GM12878 (cell line): Measurements from ENCODE around the gene TUBB. TPM values are rescaled to one million over a fixed set of nuclear protein-coding genes. Genes with fewer than 3 reads are reported as not detected.

ENCODE experiments used
- ATAC-seq: fragments of 200-7000 bp; cut with Tn5 transposase; 3 replicates; pipeline ENCODE4 v1.9.1; 2020; ENCODE audit warnings: mild to moderate bottlenecking, moderate library complexity
- BruUV-seq: library from RNA; stranded (reverse); fragments of 400-500 nt; replicated peaks from 2 replicates; lab custom pipeline; 2021; lab: Mats Ljungman, UMichigan
- CTCF ChIA-PET: fragments of 300-600 bp; sonication (Branson Sonifier 250); formaldehyde crosslinking; extraction: SDS; loops from one replicate; lab custom pipeline; 2021; ENCODE audit warnings: inconsistent platforms; lab: Yijun Ruan, JAX
- POLR2A ChIA-PET: fragments of 350-600 bp; formaldehyde crosslinking; extraction: SDS; loops from one replicate; lab custom pipeline; 2021; ENCODE audit warnings: inconsistent platforms; lab: Charles Lee
- RAD21 ChIA-PET: fragments of 300-600 bp; sonication (Branson Sonifier 250); formaldehyde crosslinking; loops from one replicate; lab custom pipeline; 2023; ENCODE audit warnings: antibody characterized with exemption; ENCODE audit not compliant: unreplicated experiment; lab: Charles Lee
- SMC1A ChIA-PET: fragments of 300-600 bp; sonication (Branson Sonifier 250); formaldehyde crosslinking; loops from one replicate; lab custom pipeline; 2023; ENCODE audit not compliant: unreplicated experiment, uncharacterized antibody; lab: Charles Lee
- DNase-seq: peaks from one replicate; pipeline ENCODE4 v3.0.0-alpha.2; 2011; ENCODE audit warnings: low read depth, low spot score
- FAIRE-seq: peaks from 3 replicates; lab custom pipeline; 2011; peaks lifted over from hg19 to GRCh38; lab: Jason Lieb, UNC
- H2AFZ ChIP-seq: 2 replicates; pipeline ENCODE4 v1.6.0; 2011; ENCODE audit warnings: low read depth, low read length, control low read depth; ENCODE audit not compliant: control insufficient read depth
- H3K27ac ChIP-seq: 2 replicates; pipeline ENCODE4 v1.5.1; 2011; ENCODE audit warnings: control low read depth; ENCODE audit not compliant: control insufficient read depth, insufficient read depth
- H3K27me3 ChIP-seq, 2 experiments: replicated peaks in 1 of 2; 2 replicates each; pipeline versions ENCODE4 v1.6.0 to v1.6.1; 2011; ENCODE audit warnings: low read length in 1 of 2; ENCODE audit not compliant: control insufficient read depth in 2 of 2, insufficient read depth in 2 of 2
- H3K36me3 ChIP-seq, 2 experiments: 2 replicates each; pipeline ENCODE4 v1.5.1; 2011; ENCODE audit warnings: low read length in 1 of 2; ENCODE audit not compliant: control insufficient read depth in 2 of 2, insufficient read depth in 2 of 2
- H3K4me1 ChIP-seq: 2 replicates; pipeline ENCODE4 v1.6.1; 2011; ENCODE audit warnings: mild to moderate bottlenecking, low read length, moderate library complexity, mixed read lengths; ENCODE audit not compliant: control insufficient read depth, insufficient read depth
- H3K4me2 ChIP-seq: 2 replicates; pipeline ENCODE4 v1.6.0; 2011; ENCODE audit warnings: control low read depth; ENCODE audit not compliant: control insufficient read depth, insufficient read depth
- H3K4me3 ChIP-seq: fragments of 200-600 bp; sonication (generic); 2 replicates; pipeline ENCODE4 v1.5.1; 2016
- H3K79me2 ChIP-seq: 2 replicates; pipeline ENCODE4 v1.6.0; 2011; ENCODE audit warnings: low read length; ENCODE audit not compliant: control insufficient read depth, insufficient read depth
- H3K9ac ChIP-seq: 2 replicates; pipeline ENCODE4 v1.8.0; 2011; ENCODE audit warnings: low read length, control low read depth, mixed read lengths; ENCODE audit not compliant: control insufficient read depth, insufficient read depth
- H3K9me3 ChIP-seq: replicated peaks from 3 replicates; pipeline ENCODE4 v1.5.1; 2011; ENCODE audit warnings: mild to moderate bottlenecking, low read length; ENCODE audit not compliant: control insufficient read depth, insufficient read depth
- H4K20me1 ChIP-seq: 2 replicates; pipeline ENCODE4 v1.6.0; 2011; ENCODE audit not compliant: control insufficient read depth, insufficient read depth
- BCL11A ChIP-seq: IDR thresholded peaks from 2 replicates; pipeline ENCODE4 v1.6.1; 2011; ENCODE audit warnings: low read depth, low read length
- BCLAF1 ChIP-seq: fragments of 450-650 bp; IDR thresholded peaks from 2 replicates; pipeline ENCODE4 v1.6.1; 2017; ENCODE audit warnings: antibody characterized with exemption, mild to moderate bottlenecking, moderate library complexity
- CBFB ChIP-seq: IDR thresholded peaks from 2 replicates; pipeline ENCODE4 v1.6.1; 2016; ENCODE audit warnings: antibody characterized with exemption, low read depth
- CHD2 ChIP-seq: IDR thresholded peaks from 2 replicates; pipeline ENCODE4 v1.6.1; 2011; ENCODE audit warnings: low read depth, low read length, improper control_type of control experiment, borderline replicate concordance
- CTCF ChIP-seq, 3 experiments: IDR thresholded peaks in 2 of 3; conservative IDR thresholded peaks in 1 of 3; 2 replicates each; pipeline ENCODE4 v1.5.1; 2011; ENCODE audit warnings: low read depth in 3 of 3, low read length in 3 of 3, mild to moderate bottlenecking in 3 of 3, control low read depth in 2 of 3, moderate library complexity in 2 of 3, inconsistent platforms in 1 of 3, mixed read lengths in 1 of 3; ENCODE audit not compliant: control insufficient read depth in 2 of 3, insufficient read depth in 1 of 3; ENCODE audit errors: extremely low read depth in 1 of 3
- FOXM1 ChIP-seq: IDR thresholded peaks from 2 replicates; pipeline ENCODE4 v1.6.1; 2012; ENCODE audit warnings: low read depth, mild to moderate bottlenecking, inconsistent platforms, low read length, moderate library complexity
- GABPA ChIP-seq: IDR thresholded peaks from 2 replicates; pipeline ENCODE4 v1.6.1; 2014; ENCODE audit warnings: antibody characterized with exemption, low read depth, mild to moderate bottlenecking, inconsistent platforms
- PBX3 ChIP-seq: IDR thresholded peaks from 2 replicates; pipeline ENCODE4 v1.6.1; 2011; ENCODE audit warnings: mild to moderate bottlenecking, low read depth, low read length, moderate library complexity; ENCODE audit not compliant: insufficient replicate concordance
- RAD21 ChIP-seq: IDR thresholded peaks from 2 replicates; pipeline ENCODE4 v1.6.1; 2011; ENCODE audit warnings: mild to moderate bottlenecking, low read depth, low read length, moderate library complexity; ENCODE audit not compliant: insufficient read depth
- SMARCA5 ChIP-seq: fragments of 450-650 bp; IDR thresholded peaks from 2 replicates; pipeline ENCODE4 v1.6.1; 2017; ENCODE audit warnings: mild to moderate bottlenecking
- SMC3 ChIP-seq: IDR thresholded peaks from 2 replicates; pipeline ENCODE4 v1.6.1; 2011; ENCODE audit warnings: low read length, improper control_type of control experiment, borderline replicate concordance
- SRF ChIP-seq, 2 experiments: IDR thresholded peaks; 2 replicates each; pipeline ENCODE4 v1.6.1; 2011; ENCODE audit warnings: low read depth in 2 of 2, low read length in 2 of 2, mild to moderate bottlenecking in 1 of 2, moderate library complexity in 1 of 2
- ZNF622 ChIP-seq: fragments of 450-650 bp; IDR thresholded peaks from 2 replicates; pipeline ENCODE4 v1.6.1; 2017; ENCODE audit warnings: mild to moderate bottlenecking, inconsistent platforms
- WGBS: methylation state at CpG from one replicate; pipeline ENCODE4 v1.1.6; 2016; ENCODE audit warnings: low lambda C conversion rate; ENCODE audit not compliant: insufficient replicate concordance, insufficient coverage; ENCODE audit errors: missing lambda C conversion rate; 5-methylcytosine and 5-hydroxymethylcytosine counted together
- in situ Hi-C: fragments of 300-500 bp; cut with MboI; formaldehyde crosslinking; loops from 9 replicates; pipeline ENCODE4 v1.14.3; 2018; ENCODE audit warnings: mixed read lengths
- intact Hi-C: fragments of 100-400 bp; cut with micrococcal nuclease; formaldehyde crosslinking; loops from one replicate; pipeline ENCODE4 v1.14.2; 2022; ENCODE audit not compliant: unreplicated experiment
- polyA plus RNA-seq, 11 experiments: library from polyadenylated mRNA; depleted of rRNA in 4 of 11; unstranded in 6 of 11; stranded (reverse) in 5 of 11; fragments of >200 nt; fragmentation: Nextera tagmentation in 4 of 11; fragmentation: Illumina TruSeq in 1 of 11; extraction: Ambion mirVana in 4 of 11; extraction: Trizol in 1 of 11; gene quantifications; 1 replicate in 1 of 11; 2 replicates in 10 of 11; pipeline versions ENCODE4 v1.2.1 to v1.2.3, GENCODE V29; 2011 to 2016; ENCODE audit warnings: inconsistent platforms in 2 of 11, missing spikeins in 2 of 11, low read depth in 1 of 11
- total RNA-seq, 4 experiments: library from RNA; depleted of rRNA in 3 of 4; stranded (reverse); fragments of >200 nt in 3 of 4; fragmentation: Illumina TruSeq in 1 of 4; extraction: Trizol in 1 of 4; gene quantifications; 2 replicates each; pipeline versions ENCODE4 v1.2.1 to v1.2.3, GENCODE V29; 2013 to 2021

TUBB gene
- total and polyA plus RNA-seq, 10 of the 15 experiments (the other 5 are each of a cell fraction or from before 2014, with no cell fraction given) = 1,039 to 3,052 (median 1,656) TPM

- CTCF ChIA-PET = interaction anchor here (0.7 to 4.8 kb wide), 13 partner anchors 8 to 235 kb away, joined by 3 to 64 read pairs (median 5); partner anchors contain the start of genes DHX16, MDC1 and TUBB
Measured at GRCh38 chr6:30688569-30688968, 31.6 kb upstream of the TUBB start.

More at GRCh38 chr6:30688569-30688968, 31.6 kb upstream of the TUBB start:
- TF ChIP-seq RAD21 (no peak), BCL11A (no peak), CHD2 (no peak), PBX3 (no peak), ZNF622 (no peak), SMC3 (0 out of 2 replicates have a peak, but pooled peaks have one; percentile 20), BCLAF1 (no peak), CTCF (IDR thresholded peaks at IDR 0.05 in 2 of 3, conservative IDR thresholded peaks at IDR 0.05 in 1 of 3; ENCODE audit: control insufficient read depth in 2 of 3, extremely low read depth in 1 of 3, insufficient read depth in 1 of 3, low read depth in 3 of 3, low read length in 3 of 3) (peak in 2 of 3 experiments; percentile 26 to 38; a peak in 3 of 6 replicates), CBFB (no peak), SRF (IDR thresholded peaks at IDR 0.05; ENCODE audit: low read depth in 2 of 2, low read length in 2 of 2) (no peak), FOXM1 (no peak), GABPA (no peak), SMARCA5 (no peak)
- TF ChIP-seq, all 136 proteins: peak for 2
- Histone ChIP-seq H3K9me3 (no peaks in the 10 kb centered on the region), H2AFZ (no peak overlapping the region), H3K79me2 (peaks cover 71% of the 10 kb centered on the region), H3K27me3 (no peaks in the 10 kb centered on the region), H3K9ac (peak overlapping the region; percentile 75), H4K20me1 (no peaks in the 10 kb centered on the region), H3K4me2 (peak overlapping the region; percentile 69), H3K27ac (peak overlapping the region; percentile 96), H3K4me3 (peak overlapping the region; percentile 100), H3K4me1 (peaks cover 15% of the 10 kb centered on the region), H3K36me3 (no peaks in the 10 kb centered on the region)
- POLR2A ChIA-PET = interaction anchor here (0.5 to 6.1 kb wide), 12 partner anchors 8 to 195 kb away, joined by 3 to 167 read pairs (median 11); partner anchors contain the start of genes DHX16, MDC1, MRPS18B and PPP1R10
- no TSS peak for BruUV-seq
- FAIRE-seq = peak; percentile 54
- intact Hi-C loops (no loop called here), in situ Hi-C loops (no loop called here)
- peak; percentile 39 for ATAC-seq
- no peak for DNase-seq
- SMC1A ChIA-PET = interaction anchor here (0.5 to 6.9 kb wide), 14 partner anchors 8 to 132 kb away, joined by 3 to 73 read pairs (median 5); partner anchors contain the start of genes MDC1, MRPS18B and PPP1R10
- RAD21 ChIA-PET = interaction anchor here (0.8 to 6.4 kb wide), 7 partner anchors 9 to 225 kb away, joined by 3 to 114 read pairs (median 4); partner anchors contain the start of genes DHX16, MDC1, TUBB and VARS2
- 11% methylated on average over 9 of the region's 9 CpGs for WGBS
